NCI-H1092 treated with DMSO at 0.1 percent for 48 hours (cell line): ENCODE results near the gene STAT6.
"Not testable (repeated sequence)": the region's sequence is repeated elsewhere in the genome, so short reads cannot be mapped to it uniquely, and the experiment has no call there.

ENCODE experiments used
- DNase-seq: peaks from one replicate; lab custom pipeline; 2025; lab: John Stamatoyannopoulos, UW

The STAT6 gene

DNA sequence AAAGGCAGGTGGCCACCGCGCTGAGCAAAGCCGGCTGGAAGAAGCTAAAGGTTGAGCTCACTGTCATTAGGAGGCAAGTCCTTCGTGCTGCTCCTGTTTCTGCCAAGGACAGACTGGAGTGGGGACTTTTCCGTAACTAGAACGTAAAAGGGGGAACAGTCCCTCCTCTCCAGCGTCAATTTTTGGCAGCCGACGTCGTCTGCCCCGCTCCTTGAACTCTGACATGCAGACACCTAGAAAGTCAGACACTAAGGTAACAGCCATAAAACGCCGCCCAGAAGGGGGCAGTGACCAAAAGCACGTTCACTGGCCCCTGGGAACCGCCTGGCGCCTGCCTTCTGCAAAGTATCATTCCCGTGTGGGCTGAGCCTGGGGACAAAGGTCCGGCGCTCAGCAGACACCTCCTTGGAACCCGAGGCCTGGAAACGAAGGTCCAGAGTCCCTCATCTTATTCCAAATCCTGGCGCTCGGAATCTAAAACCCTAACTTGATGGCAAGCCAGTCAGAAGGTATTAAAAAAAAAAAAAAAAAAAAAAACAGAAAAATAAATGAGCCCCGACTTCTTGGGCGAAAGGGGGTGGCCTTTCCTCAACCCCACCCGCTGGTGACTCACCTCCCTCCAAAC lies 16.1 kb upstream of the STAT6 start:
- DNase-seq: peak; percentile 4

DNA sequence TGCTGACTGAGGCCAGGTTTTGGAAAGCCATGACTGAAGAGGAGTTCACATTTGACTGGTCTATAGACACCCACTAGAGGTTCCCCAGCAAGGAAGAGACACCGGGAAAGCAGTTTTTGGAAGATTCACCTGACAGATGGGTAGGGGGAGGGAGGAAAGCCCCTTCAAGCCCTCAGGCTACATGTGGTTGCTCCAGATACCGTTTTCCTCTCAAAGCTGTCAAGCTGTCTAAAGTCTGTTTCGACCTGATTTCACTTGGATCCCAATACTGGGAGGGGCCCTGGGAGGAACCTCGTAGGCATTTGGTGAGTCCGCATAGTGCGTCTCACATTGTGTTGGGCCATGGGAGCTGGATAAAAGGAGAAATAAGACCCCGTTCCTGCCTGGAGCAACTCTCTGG lies 15.4 kb upstream of the STAT6 start:
- DNase-seq: no peak

DNA sequence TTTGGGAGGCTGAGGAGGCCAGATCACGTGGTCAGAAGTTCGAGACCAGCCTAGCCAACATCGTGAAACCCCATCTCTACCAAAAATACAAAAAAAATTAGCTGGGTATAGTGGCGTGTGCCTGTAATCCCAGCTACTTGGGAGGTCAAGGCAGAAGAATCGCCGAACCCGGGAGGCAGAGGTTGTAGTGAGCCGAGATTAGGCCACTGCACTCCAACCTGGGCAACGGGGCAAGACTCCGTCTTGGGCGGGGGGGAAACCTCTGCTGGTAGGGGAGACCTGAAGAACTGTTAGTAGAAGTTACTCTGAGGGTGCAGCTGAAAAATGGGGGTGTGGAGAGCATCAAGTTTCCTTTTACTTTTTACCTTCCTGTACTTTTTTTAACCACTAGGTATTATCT lies 14.9 kb upstream of the STAT6 start:
- no peak for DNase-seq

DNA sequence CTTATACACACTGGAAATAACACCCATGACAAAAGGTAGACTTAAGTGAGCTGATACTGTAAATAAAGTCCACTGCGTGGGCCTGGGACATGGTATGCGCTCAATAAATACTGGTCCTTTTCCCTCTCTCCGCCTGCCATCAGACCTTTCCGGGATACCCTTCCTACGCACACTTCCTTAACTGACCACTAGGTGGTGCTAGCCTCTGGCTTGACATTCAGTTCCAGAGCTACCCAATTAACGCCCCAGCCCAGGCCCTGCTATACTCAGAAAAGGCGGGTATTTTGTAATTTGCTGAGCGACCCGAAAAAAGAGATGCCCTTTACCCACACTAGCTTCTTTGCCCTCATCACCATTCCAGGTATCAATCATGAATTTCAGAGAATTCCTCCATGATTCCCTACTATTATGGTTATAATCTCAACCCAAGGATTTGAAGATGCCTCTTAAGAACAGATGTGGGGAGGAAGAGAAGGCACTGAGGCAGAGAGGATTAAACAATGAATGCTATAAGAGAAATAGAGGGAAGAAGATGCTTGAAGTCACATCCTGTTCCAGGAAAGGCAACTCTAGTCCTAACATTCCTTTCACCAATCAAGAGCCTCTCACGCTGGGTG lies 13.2 kb upstream of the STAT6 start:
- DNase-seq: peak; percentile 52

DNA sequence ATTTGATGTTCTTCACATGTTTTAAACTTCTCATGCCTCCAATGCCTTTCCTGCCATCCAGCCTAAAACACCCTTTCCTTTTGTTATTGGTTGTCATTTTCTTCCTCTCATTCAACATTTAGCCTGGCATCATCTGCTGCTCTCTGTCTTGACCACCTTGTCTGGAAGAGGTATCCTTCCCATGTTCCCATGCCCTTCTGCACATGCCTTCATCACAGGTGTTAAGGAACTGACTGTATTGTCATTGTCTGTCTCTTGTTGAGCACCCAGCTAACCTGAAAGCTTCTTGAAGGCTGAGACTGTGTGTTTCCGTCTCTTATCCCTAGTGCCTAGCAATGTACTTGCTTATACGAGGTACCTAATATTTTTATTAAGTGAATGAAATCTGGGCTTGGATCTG lies 12.7 kb upstream of the STAT6 start:
- DNase-seq: no peak

DNA sequence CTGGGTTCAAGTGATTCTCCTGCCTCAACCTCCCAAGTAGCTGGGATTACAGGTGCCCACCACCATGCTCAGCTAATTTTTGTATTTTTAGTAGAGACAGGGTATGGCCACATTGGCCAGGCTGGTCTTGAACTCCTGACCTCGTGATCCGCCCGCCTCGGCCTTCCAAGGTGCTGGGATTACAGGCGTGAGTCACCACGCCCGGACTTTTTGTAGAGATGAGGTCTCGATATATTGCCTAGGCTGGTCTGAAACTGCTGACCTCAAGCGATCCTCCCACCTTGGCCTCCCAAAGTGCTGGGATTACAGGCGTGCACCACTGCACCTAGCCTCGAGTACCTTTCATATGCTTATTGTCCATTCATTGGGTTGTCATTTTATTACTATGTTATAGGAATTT lies 9.6 kb upstream of the STAT6 start:
- not testable (repeated sequence) for DNase-seq

DNA sequence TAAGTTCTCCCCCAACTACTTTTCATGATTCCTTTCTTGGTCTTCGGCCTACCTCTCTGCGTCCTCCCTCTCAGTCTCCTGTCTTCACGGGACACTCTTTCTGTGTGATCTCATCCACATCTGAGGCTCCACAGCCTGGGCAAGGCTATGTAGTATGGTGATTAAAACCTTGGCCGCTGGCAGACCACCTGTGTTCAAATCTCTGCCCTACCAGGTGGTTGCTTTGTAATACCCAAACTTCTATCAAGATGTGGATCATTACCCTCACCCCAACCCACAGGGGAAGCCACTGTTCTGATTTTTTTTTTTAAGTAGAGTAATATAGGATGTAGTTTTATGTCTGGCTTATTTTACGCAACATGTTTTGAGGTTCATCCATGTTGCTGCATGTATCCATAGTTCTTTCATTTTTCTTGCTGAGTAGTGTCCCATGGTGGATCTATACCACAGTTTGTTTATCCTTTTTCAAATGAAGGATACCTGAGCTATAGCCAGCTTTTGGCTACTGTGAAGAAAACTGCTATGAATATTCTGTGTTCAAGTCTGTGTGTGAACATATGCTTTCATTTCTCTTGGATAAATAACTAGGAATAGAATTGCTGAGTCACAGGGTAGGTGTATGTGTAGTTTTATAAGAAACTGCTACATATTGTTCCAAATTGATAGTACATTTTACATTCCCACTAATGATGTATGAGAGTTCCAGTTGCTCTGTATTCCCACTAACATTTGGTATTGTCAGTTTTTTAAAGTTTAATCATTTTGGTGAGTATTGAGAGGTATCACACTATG lies 8.3 kb upstream of the STAT6 start:
- no peak for DNase-seq

DNA sequence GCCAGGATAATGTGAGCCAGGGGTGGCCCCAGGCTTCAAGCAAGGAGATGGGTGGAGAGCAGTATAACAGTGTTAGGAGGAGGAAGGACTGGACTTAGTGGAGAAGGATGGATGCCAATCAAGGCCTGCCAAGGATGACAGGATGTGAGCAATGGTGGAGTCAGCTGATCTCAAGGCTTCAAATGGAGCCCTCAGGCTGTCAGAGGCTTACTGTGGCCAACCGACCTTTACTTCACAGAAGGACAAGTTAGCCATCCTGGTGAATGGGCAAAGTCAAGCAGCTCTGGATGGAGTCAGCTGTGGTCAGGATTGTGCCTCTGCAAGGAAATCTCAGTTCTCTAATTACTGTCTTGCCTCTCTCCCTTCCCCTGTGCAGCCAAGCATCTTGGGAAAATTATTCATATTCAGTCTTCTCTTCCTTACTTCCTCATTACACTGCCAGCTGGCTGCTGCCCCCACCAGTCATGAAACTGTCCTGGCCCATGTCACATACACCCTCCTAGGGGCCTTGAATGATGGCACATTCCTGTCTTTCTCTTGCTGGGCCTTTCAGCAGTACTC lies 7.6 kb upstream of the STAT6 start:
- DNase-seq: no peak

DNA sequence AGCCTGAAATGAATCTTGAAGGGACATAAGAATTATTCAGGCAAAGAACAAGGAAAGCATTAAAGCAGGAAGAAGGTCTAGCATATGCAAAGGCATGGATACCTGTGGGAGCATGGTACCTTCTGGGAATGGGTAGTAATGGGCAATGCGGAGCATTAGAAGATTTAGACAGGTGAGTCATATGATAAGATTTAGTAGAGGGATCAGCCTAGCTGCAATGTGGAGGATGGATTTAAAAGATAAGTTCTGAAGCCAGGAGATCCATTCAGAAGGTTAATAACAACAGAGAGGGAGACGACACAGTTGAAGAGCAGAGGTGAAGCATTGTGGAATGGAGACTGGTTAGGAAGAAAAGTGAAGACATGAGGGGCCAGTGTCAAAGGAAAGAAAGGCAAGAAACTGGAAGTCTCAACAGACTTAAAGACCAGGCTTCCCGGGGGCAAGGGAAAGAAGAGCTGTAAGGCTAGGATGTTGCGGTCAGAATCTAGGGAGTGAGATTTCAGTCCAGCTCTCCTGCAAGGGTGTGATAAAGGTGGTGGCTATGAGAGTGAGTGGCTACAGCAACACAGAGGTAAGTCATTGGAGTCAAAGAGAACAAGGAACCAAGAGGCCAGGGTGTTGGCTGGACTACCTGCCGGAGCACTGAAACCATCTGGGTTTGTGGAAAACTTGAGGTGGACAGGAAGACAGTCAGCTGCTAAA lies 5.6 kb upstream of the STAT6 start:
- DNase-seq: no peak

DNA sequence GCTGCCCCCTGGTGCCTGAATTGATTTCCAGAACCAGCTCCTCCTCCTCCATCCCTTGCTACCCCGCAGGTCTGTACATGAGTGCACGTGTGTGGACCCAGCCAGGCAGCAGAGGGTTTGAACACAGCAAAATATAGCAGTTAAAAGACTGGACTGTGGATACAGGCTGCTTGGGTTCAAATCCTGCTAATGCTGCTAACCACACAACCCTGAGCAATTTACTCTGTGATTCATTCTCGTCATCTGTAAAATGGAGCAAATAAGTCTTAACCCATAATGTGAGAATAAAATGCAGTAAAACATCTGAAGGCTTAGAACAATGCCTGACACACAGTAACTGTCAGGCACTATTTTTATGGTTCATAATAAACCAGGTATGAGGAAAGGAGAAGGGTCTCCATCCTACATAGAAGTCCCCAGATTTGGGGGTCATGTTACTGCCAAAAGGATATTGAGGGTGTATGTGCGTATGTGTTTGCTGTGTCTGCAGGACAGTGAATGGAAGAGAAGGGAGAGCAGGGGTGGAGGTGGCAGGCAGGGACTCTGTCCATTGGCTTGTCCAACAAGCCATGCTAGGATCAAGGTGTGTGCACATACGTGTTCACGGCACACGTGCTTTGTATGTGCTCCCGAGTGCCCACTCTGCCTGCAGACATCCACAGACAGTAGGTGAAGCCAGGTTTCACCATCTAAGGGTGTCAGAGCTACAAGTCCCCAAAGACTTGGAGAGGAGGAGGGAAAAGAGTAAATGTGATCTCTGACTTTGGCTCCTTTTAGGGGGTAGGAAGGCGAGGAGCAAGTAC lies 1.5 kb upstream of the STAT6 start:
- no peak for DNase-seq

DNA sequence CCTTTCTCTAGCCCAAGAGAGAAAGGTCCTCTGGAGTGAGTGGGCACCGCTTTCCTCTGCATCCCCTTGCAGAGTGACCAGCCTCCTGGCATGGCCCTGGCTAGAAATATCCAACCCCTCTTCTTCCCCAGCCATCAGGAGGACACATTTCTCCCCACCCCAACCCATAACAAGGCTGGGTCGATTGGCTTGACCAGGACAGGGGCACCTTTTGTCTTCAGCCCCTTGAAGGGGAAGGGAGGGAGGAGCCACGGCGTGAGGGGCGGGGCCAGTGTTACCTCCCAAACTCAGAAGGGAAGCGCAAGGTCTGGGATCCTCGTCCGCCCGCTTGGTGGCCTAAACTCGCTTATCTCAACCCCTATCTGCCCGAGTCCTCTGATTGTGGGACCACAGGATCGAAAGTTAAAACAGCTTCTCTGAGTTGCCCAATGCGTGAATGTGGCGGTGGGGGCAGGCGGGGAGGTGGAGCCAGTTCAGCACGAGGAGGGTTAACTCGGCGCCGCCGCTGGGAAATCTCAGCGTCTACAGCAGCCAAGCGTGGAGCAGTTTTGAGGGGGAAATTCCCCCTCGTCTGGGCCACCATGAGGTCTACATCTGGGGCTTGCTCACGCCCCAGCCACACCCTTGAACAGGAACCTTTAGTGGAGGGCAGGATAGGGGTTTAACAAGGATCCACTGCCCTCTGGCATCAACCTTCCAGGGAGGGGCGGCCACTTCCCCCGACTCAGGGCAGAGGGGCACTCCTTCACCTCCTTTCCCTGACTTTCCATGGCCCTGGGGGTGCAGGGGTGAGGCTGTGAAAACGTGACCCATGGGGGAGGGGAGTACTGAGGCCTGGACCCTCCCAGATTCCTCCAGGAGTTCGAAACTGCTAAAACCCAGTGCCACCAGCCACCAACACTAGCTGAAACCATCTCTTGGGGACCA lies 795 bp downstream of the STAT6 start:
- DNase-seq: no peak

DNA sequence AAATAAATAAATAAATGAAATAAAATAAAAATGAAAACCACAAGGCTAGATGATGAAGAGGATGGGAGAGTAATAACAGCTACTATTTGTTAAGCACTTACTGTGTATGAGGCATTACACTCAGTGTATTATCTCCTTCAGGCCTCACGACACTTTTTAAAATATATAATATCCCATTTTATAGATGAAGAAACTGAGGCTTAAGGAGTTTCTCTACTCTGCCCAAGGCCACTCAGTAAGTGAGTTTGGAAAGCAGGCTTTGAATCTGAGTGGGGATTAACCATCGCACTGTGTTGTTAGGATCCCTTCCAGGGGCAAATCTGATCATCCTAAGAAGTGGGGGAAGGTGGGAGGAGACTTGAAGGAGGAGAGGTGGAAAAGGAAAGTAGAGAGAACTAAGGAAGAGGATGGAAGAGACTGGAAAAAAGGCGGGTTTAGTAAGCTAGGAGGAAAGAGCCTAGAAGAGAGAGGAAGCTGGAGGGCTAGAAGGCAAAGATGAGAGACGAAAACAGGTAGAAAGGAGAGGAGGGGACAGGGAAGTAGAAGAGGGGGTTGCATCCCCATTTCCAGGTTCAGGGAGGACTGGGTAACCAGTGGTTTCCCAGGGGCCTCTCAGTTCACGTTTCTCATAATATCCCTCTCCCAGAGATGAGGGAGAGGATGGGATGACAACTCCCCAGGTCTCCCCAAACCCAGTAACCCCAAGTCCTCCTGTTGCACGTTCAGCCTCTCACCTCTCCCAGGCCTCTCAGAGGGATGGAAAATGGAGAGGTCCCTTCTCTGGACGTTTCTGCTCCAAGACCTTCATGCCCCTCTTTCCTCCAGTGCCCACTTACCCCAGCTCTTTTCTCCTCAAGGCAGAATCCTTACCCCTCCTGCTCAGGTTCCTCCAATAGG lies 1.7 kb downstream of the STAT6 start:
- DNase-seq: no peak

DNA sequence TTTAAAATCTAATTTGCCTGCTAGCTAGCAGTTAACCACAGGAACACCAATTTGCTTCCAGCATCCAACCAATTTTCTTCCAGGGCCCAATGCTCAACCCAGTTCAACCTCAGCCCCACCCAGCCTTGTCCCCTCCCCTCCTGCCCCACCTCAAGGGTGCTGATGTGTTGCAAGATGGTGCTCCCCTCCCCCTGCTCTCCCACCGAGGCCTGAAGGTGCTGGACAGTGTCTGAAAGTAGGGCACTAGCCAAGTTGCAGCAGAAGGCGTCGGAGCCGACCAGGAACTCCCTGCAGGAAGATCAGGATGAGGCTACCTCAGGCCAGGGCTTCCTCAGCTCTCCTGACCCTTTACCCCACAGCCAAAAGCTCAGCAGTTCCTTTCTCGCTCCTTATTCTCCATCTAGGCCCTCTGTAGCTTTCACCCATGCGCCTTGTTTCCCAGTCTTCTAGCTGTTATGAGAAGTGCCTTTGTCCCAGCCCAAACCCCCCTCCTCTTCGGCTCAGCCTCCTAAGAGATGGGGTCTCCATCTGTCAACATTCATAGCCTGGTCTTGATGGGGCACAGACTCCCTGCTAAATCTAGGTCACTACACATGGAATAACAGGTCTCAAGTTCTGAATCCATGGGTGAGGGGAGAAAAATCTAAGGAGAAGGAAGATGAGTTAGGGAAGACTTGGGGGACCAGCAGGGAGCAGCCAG lies 3.6 kb downstream of the STAT6 start:
- DNase-seq: no peak

DNA sequence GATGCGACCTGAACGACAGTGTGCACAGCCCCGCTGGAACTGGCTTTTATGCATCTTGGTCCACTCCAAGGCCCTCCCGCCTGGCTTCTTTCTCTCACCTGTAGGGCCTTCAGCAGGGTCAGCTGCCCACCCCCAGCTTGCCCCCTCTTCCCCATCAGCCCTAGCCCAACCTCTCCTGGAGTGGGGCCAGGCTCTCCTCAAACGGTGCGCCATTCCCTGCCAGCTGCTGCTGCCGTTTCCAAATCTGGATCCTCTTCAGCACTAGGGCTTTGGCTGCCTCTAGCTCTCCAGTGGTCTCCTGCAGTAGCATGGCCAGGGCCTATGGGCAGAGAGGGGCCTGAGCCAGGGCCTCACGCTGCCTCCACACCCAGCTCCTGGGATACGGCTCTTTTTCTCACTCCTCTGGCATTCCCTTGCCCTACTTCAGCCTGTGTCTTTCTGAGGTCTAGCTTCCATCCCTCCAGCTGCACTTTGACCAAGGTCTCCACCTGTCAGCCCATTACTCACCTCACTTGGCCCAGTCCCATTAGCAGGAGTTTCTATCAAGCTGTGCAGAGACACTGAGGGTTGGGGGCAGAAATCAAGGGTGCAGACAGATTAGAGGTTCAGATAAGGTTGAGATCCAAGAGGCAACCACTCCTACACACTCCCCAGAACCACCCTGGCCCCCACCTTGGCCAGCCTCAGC lies 5.0 kb downstream of the STAT6 start:
- DNase-seq: peak; percentile 21

DNA sequence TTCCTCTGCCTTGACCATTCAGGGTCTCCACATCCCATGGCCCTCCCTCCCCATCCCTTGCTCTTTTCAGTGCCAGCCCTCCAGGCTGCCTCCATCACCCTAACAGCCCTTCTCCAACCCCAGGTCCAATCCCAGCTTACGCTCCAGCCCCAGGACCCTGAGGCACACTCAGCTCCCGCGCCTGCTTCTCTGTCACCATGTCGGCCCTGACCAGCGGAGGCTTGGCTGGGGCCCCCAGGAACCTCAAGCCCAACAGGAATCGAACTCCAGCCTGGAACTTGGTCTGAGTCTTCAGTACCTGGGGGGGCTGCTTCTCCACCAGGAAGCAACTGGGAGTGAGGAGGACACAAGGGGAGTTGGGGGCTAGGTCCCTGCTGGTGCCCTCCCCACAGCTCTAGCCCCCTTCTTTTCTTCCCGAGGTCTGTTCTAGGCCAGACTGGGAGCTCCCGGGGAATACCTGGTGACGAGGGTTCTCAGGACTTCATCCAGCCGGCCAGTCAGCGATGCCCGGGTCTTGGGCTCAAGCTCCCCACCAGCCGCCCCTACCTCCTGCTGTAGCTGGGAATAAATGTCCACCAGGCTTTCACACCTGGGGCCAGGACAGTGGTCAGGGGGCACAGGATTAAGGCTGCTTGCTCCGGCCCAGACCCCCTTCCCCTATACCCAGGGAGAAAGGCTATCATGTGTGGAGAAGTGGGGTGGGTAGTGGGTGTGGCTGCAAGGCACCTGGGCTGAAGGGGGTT lies 6.0 kb downstream of the STAT6 start:
- no peak for DNase-seq

DNA sequence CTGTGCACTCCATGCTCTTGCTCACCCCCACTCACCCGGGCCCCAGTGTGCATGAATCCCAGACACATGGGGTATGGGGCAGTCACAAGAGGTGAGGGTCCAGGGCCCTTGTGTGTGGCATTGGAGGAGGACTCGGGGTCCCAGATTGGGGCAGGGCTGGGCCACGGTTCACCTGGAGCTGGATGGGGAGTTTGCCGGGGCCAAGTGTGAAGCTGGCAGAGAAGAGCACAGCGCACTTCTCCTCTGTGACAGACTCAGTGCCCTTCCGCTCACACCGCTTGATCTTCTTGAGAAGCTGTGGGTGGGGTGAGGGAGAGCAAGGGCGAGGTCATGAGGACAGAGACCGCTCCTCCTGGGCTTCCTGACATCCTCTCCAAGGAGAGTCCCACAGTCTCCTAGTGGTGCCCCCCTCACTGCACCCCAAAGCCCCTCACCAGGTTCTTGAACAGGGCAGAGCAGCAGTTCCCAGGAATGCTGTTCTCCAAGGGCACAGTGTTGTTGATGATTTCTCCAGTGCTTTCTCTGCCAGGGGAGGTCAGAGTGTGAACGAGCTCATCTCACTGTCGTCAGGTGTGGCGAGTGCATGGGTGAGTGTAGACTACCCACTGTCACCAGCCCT lies 6.8 kb downstream of the STAT6 start:
- no peak for DNase-seq

DNA sequence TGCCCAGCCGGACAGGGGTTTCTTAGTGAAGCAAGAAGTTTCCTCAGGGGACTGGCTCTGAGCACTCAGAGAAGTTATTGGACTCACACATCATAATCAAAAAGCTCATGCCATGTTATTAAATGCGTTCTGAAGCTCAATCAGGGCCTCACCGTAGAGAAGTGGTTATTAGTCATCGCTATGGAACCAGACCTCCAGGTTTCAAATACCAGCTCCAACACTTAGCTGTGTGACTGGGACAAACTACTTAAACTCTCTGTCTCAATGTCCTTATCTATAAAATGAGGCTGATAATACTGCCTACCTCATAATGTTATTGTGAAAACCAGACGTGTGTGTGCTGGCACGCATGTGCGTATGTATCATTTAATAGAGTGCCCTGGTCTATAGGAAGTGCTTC lies 7.3 kb downstream of the STAT6 start:
- DNase-seq: no peak
